ENCODE results near the gene MS4A14.

- no peak for TF ChIP-seq CTCF (conservative IDR thresholded peaks at IDR 0.05; ENCODE audit: low read depth in 2 of 2)
- TF ChIP-seq REST (IDR thresholded peaks at IDR 0.05; ENCODE audit: unreplicated experiment): no peak
- TF ChIP-seq POLR2AphosphoS5 (IDR thresholded peaks at IDR 0.05; ENCODE audit: low read depth): no peak
- no peak for TF ChIP-seq ZNF462 (CRISPR knock-in tag; IDR thresholded peaks at IDR 0.05)
- no peak for TF ChIP-seq EZH2 (IDR thresholded peaks at IDR 0.05; ENCODE audit: low read depth, unreplicated experiment)
- no peak for TF ChIP-seq EZH2phosphoT487 (IDR thresholded peaks at IDR 0.05; ENCODE audit: unreplicated experiment)
- TF ChIP-seq CREB1 (CRISPR knock-in tag; IDR thresholded peaks at IDR 0.05; ENCODE audit: low read depth): no peak
- TF ChIP-seq ZNF331 (CRISPR knock-in tag; IDR thresholded peaks at IDR 0.05; ENCODE audit: low read depth): no peak
- TF ChIP-seq ZNF114 (CRISPR knock-in tag; IDR thresholded peaks at IDR 0.05): no peak
- TF ChIP-seq ETS1 (IDR thresholded peaks at IDR 0.05): no peak
- TF ChIP-seq JUNB (IDR thresholded peaks at IDR 0.05; ENCODE audit: unreplicated experiment): no peak
These were observed 26.4 kb downstream of the MS4A14 start for GRCh38 chr11:60422609-60423008.
